Measurements from ENCODE around the gene POU2AF1.

The POU2AF1 gene

GRCh38 chr11:111302298-111302697 is 76.8 kb downstream of the POU2AF1 start:
- H3K4me3 ChIP-seq (replicated peaks in 1 of 2; ENCODE audit: low read depth in 2 of 2, low read length in 2 of 2), result no peak overlapping the region
- TF ChIP-seq CTCF (IDR thresholded peaks at IDR 0.05; ENCODE audit: low read depth, low read length), result no peak
- no peak for DNase-seq (ENCODE audit: low read depth in 2 of 2)

Measured in cardiac fibroblast (primary cell).